Muscle layer of duodenum (tissue), 2 donors: ENCODE results near the gene MRGPRE.
"Not testable (repeated sequence)": the region's sequence is repeated elsewhere in the genome, so short reads cannot be mapped to it uniquely, and the experiment has no call there.

ENCODE experiments used
- H3K27ac ChIP-seq: one replicate; pipeline ENCODE4 v1.7.0; 2013; ENCODE audit warnings: mild to moderate bottlenecking, low read length
- H3K27me3 ChIP-seq: one replicate; pipeline ENCODE4 v1.7.0; 2013; ENCODE audit warnings: low read depth, mild to moderate bottlenecking, control low read depth, low read length
- H3K36me3 ChIP-seq, 2 donors: one replicate each; pipeline ENCODE4 v1.7.0; 2013; ENCODE audit warnings: low read length in 2 of 2, control low read depth in 1 of 2, mild to moderate bottlenecking in 1 of 2; ENCODE audit not compliant: insufficient read depth in 2 of 2, control insufficient read depth in 1 of 2
- H3K4me1 ChIP-seq, 2 donors: one replicate each; pipeline ENCODE4 v1.7.0; 2013; ENCODE audit warnings: low read length in 2 of 2, mild to moderate bottlenecking in 2 of 2, control low read depth in 1 of 2, moderate library complexity in 1 of 2; ENCODE audit not compliant: insufficient read depth in 2 of 2, control insufficient read depth in 1 of 2
- H3K4me3 ChIP-seq, 2 donors: one replicate each; pipeline ENCODE4 v1.7.0; 2013; ENCODE audit warnings: low read length in 2 of 2, low read depth in 1 of 2, mild to moderate bottlenecking in 1 of 2
- H3K9me3 ChIP-seq, 2 donors: one replicate each; pipeline ENCODE4 v1.7.0; 2013; ENCODE audit warnings: low read length in 2 of 2, control low read depth in 1 of 2, mild to moderate bottlenecking in 1 of 2; ENCODE audit not compliant: control insufficient read depth in 1 of 2
- donor health status: healthy.

MRGPRE gene, protein sequence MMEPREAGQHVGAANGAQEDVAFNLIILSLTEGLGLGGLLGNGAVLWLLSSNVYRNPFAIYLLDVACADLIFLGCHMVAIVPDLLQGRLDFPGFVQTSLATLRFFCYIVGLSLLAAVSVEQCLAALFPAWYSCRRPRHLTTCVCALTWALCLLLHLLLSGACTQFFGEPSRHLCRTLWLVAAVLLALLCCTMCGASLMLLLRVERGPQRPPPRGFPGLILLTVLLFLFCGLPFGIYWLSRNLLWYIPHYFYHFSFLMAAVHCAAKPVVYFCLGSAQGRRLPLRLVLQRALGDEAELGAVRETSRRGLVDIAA

GRCh38 chr11:3231851-3232744, at the start of gene MRGPRE:
MRGPRE (minus strand) TSS chr11:3232417; CDS start chr11:3228799, 3,618 bp downstream.
- peak within 1 kb of the TSS in 1 of 2 donors; percentile 16 for H3K4me3 ChIP-seq
- H3K36me3 ChIP-seq, result no peaks in the 10 kb centered on the region
- H3K27me3 ChIP-seq, result no peaks in the 10 kb centered on the region
- H3K27ac ChIP-seq, result no peak within 1 kb of the TSS
- no peaks in the 10 kb centered on the region for H3K4me1 ChIP-seq
- H3K9me3 ChIP-seq, result no peaks in the 10 kb centered on the region

- not testable (repeated sequence) for H3K4me3 ChIP-seq, H3K36me3 ChIP-seq, H3K9me3 ChIP-seq, H3K27me3 ChIP-seq, H3K27ac ChIP-seq, H3K4me1 ChIP-seq
These were observed 48.9 kb upstream of the MRGPRE start for GRCh38 chr11:3281146-3281545.

GRCh38 chr11:3280662-3281061, 48.4 kb upstream of the MRGPRE start:
- H3K4me1 ChIP-seq, H3K9me3 ChIP-seq, H3K27ac ChIP-seq, H3K36me3 ChIP-seq, H3K4me3 ChIP-seq, H3K27me3 ChIP-seq: not testable (repeated sequence)

- not testable (repeated sequence) for H3K4me1 ChIP-seq, H3K27me3 ChIP-seq, H3K9me3 ChIP-seq, H3K4me3 ChIP-seq, H3K27ac ChIP-seq, H3K36me3 ChIP-seq
These were observed 46.7 kb upstream of the MRGPRE start for GRCh38 chr11:3278922-3279321.

DNA sequence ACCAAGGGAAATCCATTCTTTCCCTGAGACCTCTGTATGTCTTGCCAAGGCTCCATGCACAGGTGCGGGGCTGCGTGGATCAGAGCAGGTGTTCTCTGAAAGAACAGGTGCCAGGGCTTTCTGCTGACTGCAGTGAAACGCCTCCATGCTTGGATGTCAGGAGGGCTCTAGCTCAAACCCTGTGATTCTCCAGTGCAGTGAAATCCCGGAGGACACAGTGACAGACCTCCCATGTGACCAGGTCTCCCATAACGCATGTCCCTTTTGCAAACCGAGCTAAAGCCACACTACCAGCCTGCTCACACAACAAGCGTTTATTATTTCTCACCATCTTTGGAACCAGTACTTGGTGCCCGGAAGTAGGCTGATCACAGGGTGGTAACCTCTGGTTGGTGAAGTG, 41.4 kb upstream of the MRGPRE start:
- not testable (repeated sequence) for H3K4me1 ChIP-seq, H3K27me3 ChIP-seq, H3K36me3 ChIP-seq, H3K4me3 ChIP-seq, H3K27ac ChIP-seq, H3K9me3 ChIP-seq

DNA sequence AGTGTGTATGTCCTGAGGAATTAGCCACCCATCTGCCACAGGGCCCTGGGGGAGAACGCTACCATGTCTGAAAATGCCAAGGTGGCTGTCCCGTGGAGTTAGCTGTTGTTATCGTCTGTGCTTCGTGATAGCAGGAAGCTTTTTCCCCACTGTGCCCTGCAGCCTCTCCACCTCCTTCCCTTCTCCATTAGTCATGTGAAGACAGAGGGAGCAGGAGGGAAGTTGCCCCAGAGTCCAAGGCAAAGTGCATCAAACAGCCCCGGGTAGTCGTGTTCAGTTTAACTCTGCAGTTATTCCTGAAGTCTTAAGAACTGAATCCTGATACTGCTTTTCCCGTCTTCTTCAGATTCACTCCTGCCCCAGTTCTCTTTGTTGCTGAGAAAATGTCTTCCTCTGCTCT, 30.3 kb upstream of the MRGPRE start:
- H3K27me3 ChIP-seq, H3K9me3 ChIP-seq, H3K4me3 ChIP-seq, H3K4me1 ChIP-seq, H3K36me3 ChIP-seq, H3K27ac ChIP-seq: not testable (repeated sequence)

GRCh38 chr11:3261831-3262230, 29.6 kb upstream of the MRGPRE start:
- not testable (repeated sequence) for H3K4me3 ChIP-seq, H3K9me3 ChIP-seq, H3K4me1 ChIP-seq, H3K36me3 ChIP-seq, H3K27ac ChIP-seq, H3K27me3 ChIP-seq

GRCh38 chr11:3257509-3257908, 25.3 kb upstream of the MRGPRE start:
- not testable (repeated sequence) for H3K27me3 ChIP-seq, H3K36me3 ChIP-seq, H3K9me3 ChIP-seq, H3K27ac ChIP-seq, H3K4me1 ChIP-seq, H3K4me3 ChIP-seq

DNA sequence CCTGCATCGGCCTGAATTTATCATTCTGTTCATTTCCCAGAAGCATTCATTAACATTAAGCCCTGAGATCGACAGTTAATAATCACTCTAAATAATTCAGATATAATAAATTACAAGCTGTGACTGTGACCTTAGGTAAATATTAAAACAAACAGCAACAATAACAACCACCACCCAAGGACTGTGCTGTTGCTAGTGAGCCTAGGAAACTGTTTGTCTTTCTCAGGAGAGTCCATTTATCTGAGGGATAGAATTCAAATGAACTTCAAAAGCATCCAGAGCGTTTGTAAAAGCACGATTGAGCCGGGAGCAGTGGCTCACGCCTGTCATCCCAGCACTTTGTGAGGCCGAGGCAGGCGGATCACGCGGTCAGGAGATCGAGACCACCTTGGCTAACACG, 23.0 kb upstream of the MRGPRE start:
- not testable (repeated sequence) for H3K27me3 ChIP-seq, H3K36me3 ChIP-seq, H3K27ac ChIP-seq, H3K4me1 ChIP-seq, H3K4me3 ChIP-seq, H3K9me3 ChIP-seq

DNA sequence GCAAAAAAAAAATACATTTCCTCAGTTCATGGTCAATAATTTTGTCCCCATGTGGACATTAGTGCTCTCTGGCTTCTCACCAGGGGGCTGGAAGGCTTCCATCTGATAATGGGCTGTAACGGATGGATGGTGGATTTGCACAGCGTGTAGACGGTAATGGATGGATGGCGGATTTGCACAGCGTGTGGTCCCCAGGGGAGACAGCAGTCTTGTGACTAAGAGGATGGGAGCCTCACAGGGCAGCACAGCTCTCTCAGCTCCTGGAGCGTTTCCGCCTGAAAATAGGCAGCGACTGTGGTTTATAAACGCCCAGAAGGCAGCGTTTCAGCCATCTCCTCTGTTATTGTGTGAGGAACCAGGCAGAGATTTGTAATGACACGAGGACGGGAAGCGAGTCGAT, 22.6 kb upstream of the MRGPRE start:
- not testable (repeated sequence) for H3K36me3 ChIP-seq, H3K4me3 ChIP-seq, H3K27ac ChIP-seq, H3K4me1 ChIP-seq, H3K9me3 ChIP-seq, H3K27me3 ChIP-seq

- H3K27me3 ChIP-seq, result no peaks in the 10 kb centered on the region
- no peaks in the 10 kb centered on the region for H3K36me3 ChIP-seq
- no peak overlapping the region for H3K4me3 ChIP-seq
- H3K9me3 ChIP-seq, result no peaks in the 10 kb centered on the region
- no peak overlapping the region for H3K27ac ChIP-seq
- H3K4me1 ChIP-seq, result no peaks in the 10 kb centered on the region
These were observed 12.9 kb upstream of the MRGPRE start for GRCh38 chr11:3245071-3245470.

GRCh38 chr11:3243880-3244279, 11.7 kb upstream of the MRGPRE start:
- Histone ChIP-seq H3K9me3 (no peaks in the 10 kb centered on the region), H3K4me3 (no peak overlapping the region), H3K36me3 (no peaks in the 10 kb centered on the region), H3K27ac (no peak overlapping the region), H3K4me1 (no peaks in the 10 kb centered on the region), H3K27me3 (no peaks in the 10 kb centered on the region)
